ENCODE results near the gene CCDC15.
"Not testable (repeated sequence)": the region's sequence is repeated elsewhere in the genome, so short reads cannot be mapped to it uniquely, and the experiment has no call there.

Gene CCDC15

DNA sequence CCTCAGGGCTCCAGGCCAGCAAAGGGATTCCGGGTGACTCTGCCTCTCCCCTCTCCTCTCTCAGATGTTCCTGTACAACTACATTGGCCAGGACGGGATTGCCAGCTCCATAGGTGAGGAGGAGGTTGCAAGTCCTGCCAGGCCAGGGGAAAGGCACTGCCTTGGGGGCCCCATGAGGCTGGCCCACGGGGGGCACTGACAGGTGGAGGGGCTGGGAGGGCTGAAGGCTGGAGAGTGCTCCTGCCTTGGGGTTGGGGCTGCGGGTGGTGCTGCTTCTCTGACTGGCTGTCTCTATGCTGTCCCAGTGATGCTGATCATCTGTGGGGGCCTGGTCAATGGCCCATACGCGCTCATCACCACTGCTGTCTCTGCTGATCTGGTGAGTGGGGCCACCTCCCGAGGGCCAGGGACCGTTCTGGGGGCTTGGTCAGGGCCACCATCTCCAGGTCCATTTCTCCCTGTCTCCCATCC lies 130.8 kb downstream of the CCDC15 start:
- Histone ChIP-seq H3K9me3 (no peaks in the 10 kb centered on the region), H3K4me3 (ENCODE audit: low read depth, low read length) (no peak overlapping the region), H3K36me3 (no peaks in the 10 kb centered on the region), H3K27me3 (no peaks in the 10 kb centered on the region), H3K4me1 (no peaks in the 10 kb centered on the region)
- no peak for DNase-seq
- TF ChIP-seq CTCF (IDR thresholded peaks at IDR 0.05; ENCODE audit: low read depth, low read length) = no peak

DNA sequence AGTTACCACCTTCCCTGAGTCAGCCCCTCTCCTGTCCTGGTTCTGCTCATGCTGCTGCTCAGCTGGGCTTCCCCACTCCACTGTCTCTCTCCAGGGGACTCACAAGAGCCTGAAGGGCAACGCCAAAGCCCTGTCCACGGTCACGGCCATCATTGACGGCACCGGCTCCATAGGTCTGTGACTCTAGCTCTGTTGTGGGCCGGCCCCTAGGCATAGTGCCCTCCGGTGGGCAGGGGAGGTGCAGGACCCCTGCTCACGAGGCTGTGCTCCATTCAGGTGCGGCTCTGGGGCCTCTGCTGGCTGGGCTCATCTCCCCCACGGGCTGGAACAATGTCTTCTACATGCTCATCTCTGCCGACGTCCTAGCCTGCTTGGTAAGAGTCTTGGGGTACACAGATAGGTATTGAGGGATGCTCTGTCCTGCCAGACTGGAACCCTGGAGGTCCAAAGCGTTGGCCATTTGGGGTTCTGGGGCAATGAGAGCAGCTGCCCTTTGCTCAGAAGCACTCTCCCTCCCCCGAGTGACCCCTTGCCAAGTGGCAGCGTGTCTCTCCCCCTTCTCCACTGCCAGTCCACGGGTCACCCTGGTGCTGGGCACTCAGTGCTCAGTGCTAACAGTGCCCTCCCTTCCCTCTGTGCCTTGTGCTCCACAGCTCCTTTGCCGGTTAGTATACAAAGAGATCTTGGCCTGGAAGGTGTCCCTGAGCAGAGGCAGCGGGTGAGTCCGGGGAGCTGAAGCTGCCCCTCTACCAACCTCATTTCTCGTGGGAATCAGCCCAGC lies 131.5 kb downstream of the CCDC15 start:
- DNase-seq = no peak
- H3K9me3 ChIP-seq = no peaks in the 10 kb centered on the region
- no peak overlapping the region for H3K4me3 ChIP-seq (ENCODE audit: low read depth, low read length)
- no peaks in the 10 kb centered on the region for H3K36me3 ChIP-seq
- H3K4me1 ChIP-seq = no peaks in the 10 kb centered on the region
- TF ChIP-seq CTCF (IDR thresholded peaks at IDR 0.05; ENCODE audit: low read depth, low read length) = no peak
- H3K27me3 ChIP-seq = no peaks in the 10 kb centered on the region

DNA sequence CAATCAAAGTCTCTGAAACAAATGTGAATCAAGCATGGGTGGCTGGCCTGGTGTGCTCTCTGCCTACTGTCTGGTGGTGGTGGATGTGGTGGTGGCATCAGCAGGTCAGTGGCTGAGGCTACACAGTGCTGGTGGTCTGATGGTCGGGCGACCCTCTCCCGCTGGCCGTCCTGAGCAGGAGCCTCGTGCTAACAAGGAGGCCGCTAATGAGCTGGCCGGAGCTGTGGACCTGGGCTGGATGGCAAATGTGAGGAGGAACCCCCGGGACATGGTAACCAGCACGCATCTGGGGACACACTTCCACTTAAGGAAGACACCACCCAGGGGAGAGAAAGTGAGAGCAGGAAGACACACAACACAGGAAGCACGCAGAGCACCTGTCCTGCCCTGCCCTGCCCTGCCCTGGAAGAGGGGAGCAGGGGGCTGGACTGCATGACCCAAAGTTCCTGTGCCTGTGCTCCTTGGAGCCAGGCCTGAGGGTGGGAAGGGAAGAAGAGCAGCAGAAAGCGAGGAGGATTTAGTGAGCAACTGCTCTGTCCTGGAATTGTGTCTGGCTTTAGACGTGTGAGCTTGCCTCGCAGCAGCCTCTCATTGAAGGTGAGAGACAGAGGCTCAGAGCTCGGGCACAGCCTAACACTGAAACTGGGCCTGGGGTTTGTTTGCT lies 132.8 kb downstream of the CCDC15 start:
- no peak for TF ChIP-seq CTCF (IDR thresholded peaks at IDR 0.05; ENCODE audit: low read depth, low read length)
- Histone ChIP-seq H3K9me3 (no peaks in the 10 kb centered on the region), H3K36me3 (no peaks in the 10 kb centered on the region)

GRCh38 chr11:125088123-125088522 lies 134.1 kb downstream of the CCDC15 start:
- Histone ChIP-seq H3K36me3 (no peaks in the 10 kb centered on the region), H3K9me3 (no peaks in the 10 kb centered on the region), H3K27me3 (no peaks in the 10 kb centered on the region), H3K4me3 (ENCODE audit: low read depth, low read length) (no peak overlapping the region), H3K4me1 (no peaks in the 10 kb centered on the region)
- no peak for TF ChIP-seq CTCF (IDR thresholded peaks at IDR 0.05; ENCODE audit: low read depth, low read length)
- DNase-seq = no peak

More for the DNA sequence above, 132.8 kb downstream of the CCDC15 start:
- DNase-seq = no peak
- Histone ChIP-seq H3K27me3 (no peaks in the 10 kb centered on the region), H3K4me3 (ENCODE audit: low read depth, low read length) (no peak overlapping the region), H3K4me1 (no peaks in the 10 kb centered on the region)

DNA sequence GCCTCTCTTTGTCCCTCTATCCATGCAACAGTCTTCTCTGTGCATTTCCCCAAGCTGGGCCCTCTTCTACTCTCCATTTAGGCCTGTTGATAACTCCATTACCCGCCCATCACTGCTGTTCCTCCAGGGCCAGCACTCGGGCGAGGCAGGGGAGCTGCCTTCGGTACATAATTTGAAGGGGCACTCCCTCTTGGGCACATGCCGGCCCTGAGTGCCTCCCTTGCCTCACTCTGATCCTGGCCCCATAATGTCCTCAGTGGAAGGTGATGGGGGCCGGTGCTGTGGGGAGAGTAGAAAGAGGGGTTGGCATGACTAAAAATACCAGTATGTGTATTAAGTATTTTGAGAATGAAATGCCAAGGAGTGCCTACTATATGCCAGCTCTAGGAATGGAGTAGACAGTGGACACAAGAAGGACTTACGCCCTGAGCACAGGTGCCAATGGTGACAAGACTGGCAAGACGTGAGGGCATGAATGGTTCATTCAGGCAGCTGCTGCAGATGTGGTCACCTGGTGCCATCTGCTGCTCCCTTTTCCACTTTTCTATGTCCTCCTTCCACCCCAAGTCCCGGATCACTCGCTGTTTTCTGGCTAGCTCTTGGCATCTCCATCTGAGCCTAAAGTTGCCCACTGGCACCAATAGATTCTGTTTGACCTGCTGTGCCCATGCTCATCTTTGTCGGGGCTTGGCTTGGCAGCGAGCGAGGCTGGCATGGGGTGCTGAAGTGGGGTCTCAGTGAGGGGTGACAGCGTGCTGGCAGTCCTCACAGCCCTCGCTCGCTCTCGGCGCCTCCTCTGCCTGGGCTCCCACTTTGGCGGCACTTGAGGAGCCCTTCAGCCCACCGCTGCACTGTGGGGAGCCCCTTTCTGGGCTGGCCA lies 134.8 kb downstream of the CCDC15 start:
- Histone ChIP-seq H3K27me3 (no peaks in the 10 kb centered on the region), H3K9me3 (no peaks in the 10 kb centered on the region), H3K4me3 (ENCODE audit: low read depth, low read length) (no peak overlapping the region), H3K4me1 (no peaks in the 10 kb centered on the region), H3K36me3 (no peaks in the 10 kb centered on the region)
- no peak for DNase-seq
- no peak for TF ChIP-seq CTCF (IDR thresholded peaks at IDR 0.05; ENCODE audit: low read depth, low read length)

GRCh38 chr11:125089481-125089880 lies 135.5 kb downstream of the CCDC15 start:
- H3K36me3 ChIP-seq; DNase-seq; H3K27me3 ChIP-seq; H3K4me3 ChIP-seq (ENCODE audit: low read depth, low read length); H3K4me1 ChIP-seq; H3K9me3 ChIP-seq: not testable (repeated sequence)

- H3K27me3 ChIP-seq; H3K4me1 ChIP-seq; H3K36me3 ChIP-seq; DNase-seq; H3K9me3 ChIP-seq; H3K4me3 ChIP-seq (ENCODE audit: low read depth, low read length): not testable (repeated sequence)
Observed at GRCh38 chr11:125090151-125090550, 136.1 kb downstream of the CCDC15 start.

Measured in BE2C (cell line).